HTR-8/SVneo (cell line): ENCODE measurements around the gene PITPNC1.
"Not testable (repeated sequence)": the region's sequence is repeated elsewhere in the genome, so short reads cannot be mapped to it uniquely, and the experiment has no call there.

Experiments used
- DNase-seq: peaks from one replicate; pipeline ENCODE4 v3.0.0; 2011; ENCODE audit warnings: low spot score, mixed read lengths; ENCODE audit not compliant: insufficient read length
- FAIRE-seq: peaks from 2 replicates; lab custom pipeline; 2011; peaks lifted over from hg19 to GRCh38; lab: Jason Lieb, UNC

PITPNC1 gene

GRCh38 chr17:67477687-67478086, 100.6 kb downstream of the PITPNC1 start:
- DNase-seq: no peak
- no peak for FAIRE-seq

GRCh38 chr17:67478401-67479041, 101.4 kb downstream of the PITPNC1 start:
- FAIRE-seq: no peak

DNA sequence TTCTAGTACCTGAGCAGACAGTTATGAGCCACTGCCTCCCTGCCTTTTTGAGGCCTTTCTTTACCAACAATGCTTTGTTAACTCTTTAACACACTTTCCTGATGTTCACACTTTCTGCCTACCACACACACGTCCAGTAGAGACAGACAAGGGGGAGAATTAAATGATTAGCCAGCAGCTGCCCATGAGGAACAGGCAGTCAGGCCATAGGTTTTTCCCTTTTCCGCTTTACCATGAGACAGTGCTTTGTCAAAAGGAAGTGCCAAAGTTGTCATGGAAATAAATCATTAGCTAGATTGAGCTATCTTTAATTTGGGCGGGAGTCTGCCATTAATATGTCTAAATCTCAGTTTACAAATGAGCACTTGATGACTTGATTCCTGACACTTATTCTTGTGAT, 102.1 kb downstream of the PITPNC1 start:
- FAIRE-seq (no peak), DNase-seq (no peak)

More at GRCh38 chr17:67478401-67479041, 101.4 kb downstream of the PITPNC1 start:
- no peak for DNase-seq

DNA sequence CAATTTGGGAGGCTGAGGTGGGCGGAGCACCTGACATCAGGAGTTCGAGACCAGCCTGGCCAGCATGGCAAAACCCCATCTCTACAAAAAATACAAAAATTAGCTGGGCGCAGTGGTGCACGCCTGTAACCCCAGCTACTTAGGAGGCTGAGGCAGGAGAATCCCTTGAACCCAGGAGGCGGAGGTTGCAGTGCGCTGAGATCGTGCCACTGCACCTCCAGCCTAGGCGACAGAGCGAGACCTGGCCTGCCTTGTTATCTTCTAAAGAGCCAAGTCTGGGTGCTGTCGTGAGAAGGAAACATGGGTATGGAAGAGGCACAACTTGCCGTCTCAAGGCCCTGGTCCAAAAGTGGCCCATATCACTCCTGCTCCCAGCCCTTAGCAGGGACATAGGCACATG, 103.9 kb downstream of the PITPNC1 start:
- not testable (repeated sequence) for DNase-seq, FAIRE-seq

DNA sequence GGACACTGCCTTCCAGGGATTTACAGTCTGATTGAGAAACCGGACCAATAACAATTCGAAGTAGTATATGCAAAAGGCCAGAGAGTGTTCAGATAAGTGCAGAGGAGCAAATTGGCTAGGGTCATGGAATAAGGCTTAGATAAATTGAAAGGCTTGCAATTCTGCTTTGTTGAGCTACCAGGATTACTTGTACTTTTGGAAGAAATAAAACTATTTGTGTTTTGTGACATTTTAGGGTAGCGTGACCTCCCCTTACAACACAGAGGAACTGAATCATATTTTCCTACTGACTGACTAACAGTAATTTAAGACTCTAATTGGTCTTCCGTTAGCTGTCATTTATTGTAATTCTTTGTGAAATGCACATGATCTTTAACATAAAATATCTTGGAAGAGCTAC, 104.7 kb downstream of the PITPNC1 start:
- DNase-seq: no peak
- no peak for FAIRE-seq

- DNase-seq: no peak
Observed at GRCh38 chr17:67482764-67483163, 105.7 kb downstream of the PITPNC1 start.

DNA sequence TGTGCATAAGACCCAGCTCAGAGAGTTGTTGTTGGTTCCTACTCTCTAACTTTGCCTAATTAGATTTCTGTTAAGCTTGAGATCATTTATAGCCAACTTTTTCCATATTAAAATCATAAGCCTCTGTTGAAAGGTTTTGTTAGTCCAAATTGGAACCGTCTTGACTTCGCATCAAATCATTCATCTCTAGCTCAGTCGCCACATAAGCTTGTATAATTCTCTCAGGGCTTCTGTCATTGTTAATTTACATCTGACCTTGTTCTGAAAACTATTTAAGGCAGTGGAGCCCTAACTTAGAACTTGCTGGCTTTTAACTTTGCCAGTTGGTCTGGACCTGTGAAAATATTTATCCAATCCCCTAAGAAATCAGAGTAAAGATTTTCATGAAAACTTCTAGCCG, 107.2 kb downstream of the PITPNC1 start:
- FAIRE-seq: no peak
- no peak for DNase-seq

More at GRCh38 chr17:67482764-67483163, 105.7 kb downstream of the PITPNC1 start:
- FAIRE-seq: no peak

DNA sequence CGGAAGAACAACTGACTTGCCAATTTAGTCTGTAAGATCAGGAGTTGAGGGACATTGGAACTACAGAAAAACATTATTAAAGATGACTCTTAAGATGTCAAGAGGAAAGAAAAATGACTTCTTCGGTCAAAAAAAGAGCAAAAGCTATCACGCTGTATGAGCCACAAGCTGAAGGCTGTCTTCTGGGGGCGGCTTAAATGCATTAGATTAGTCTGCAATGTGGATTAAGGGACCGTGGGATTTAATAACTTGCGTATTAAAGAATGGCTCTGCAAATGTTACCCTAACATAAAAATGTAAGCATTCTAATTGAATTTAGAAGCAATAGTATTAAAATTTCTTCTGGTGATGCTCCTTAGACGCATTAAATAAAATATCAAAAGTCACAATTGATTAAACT, 108.6 kb downstream of the PITPNC1 start:
- DNase-seq: no peak
- FAIRE-seq: no peak

DNA sequence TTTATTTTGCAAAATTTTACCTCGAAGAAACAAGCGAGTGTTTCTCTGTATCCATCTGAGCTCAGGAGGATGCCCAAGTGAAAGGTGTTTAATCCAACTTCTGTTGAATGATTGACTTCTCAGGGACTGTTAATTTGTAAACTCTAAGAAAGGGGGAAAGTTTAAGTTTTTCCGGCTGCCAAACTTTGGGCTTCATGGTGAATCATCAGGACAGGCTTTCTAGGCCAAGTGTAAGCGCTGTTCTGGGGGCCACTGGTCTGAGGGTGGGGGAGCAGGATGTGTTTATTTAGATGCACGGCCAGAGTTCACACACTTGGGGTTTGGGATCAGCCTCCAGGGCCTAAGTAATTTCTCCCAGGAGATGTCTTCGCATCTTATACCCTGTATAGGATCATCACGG, 110.4 kb downstream of the PITPNC1 start:
- FAIRE-seq (no peak), DNase-seq (no peak)

- DNase-seq (no peak), FAIRE-seq (no peak)
Observed at GRCh38 chr17:67488161-67488560, 111.1 kb downstream of the PITPNC1 start.

DNA sequence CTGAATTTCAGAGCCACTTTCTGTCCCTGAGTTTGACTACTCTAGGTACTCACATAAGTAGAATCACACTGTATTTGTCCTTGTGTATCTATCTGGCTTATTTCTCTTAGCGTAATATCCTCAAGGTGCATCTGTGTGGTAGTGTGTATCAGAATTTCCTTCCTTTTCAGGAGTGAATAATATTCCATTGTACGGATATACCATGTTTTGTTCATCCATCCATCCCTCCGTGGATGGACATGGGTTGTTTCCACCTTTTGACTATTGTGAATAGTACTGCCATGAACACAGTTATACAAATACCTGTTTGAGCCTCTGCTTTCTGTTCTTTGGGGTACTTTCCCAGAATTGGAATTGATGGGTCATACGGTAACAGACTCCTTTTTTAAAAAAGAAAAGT, 111.7 kb downstream of the PITPNC1 start:
- FAIRE-seq: no peak

DNA sequence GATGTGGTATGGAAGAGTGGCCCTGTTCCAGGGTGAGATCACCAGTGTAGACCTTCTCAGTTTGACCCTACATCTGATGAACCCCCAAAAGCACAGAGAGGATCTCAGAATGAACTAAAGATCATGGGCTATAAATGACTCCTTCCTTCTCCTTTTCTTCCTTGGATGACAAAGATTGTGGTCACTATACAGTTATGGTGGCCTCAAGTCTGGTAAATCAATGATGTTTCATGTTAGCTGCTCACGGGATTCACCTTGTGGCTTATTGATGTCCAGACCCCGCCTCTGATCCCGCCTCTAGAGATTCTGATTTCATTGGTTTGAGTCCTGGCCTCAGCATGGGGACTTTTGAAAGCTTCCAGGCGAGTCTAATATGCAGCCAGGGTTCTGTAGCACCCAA, 112.2 kb downstream of the PITPNC1 start:
- DNase-seq: no peak
- no peak for FAIRE-seq

More for the DNA sequence above, 111.7 kb downstream of the PITPNC1 start:
- no peak for DNase-seq

DNA sequence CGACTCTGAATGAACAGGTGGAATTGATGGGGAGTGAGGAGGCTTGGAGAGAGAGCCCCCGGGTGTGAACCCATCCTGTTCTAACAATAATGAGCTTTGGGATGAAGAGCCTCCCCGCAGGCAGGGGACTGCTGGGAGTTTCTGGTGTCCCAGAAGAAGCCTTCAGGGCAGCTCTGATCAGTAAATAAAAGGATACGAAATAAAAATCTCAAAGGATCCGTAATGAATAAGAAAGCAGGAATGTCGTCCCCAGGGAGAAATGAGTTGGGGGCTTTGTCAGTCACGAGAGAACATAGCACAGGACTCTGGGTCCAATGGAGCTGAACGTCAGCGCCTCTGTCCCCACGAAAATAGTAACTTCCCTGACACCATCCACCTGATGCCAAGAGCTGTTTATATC, 113.4 kb downstream of the PITPNC1 start:
- FAIRE-seq (no peak), DNase-seq (no peak)

DNA sequence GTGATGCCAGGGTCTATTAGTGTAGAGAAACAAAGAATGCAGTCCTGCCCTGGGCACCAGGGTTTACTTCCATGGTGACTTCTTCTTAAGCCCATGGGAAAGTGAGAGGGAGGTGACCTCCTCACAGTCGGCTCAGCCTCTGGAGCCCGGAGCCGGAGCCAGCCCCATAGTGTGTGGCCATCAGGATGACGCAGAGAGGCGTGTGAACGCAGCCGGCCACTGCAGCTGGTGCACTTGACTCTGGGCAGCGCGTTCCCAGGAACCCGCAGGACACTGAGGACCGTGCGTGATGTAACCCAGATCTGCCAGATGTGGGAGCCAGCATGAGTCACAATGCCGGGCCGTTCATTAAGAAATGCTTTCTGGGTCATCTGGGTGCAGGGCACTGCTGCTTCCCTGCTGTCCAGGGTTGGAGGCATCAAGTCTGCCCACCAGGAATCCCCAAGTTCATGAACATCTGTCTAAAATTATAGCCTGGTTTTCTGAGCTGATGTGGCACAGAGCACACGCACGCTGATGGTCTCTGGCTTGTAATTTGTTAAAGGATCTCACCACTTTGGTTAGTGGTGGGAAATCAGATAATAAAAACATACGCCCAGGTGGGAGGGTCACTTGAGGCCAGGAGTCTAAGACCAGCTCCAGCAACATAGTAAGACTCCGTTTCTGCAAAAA, 114.1 kb downstream of the PITPNC1 start:
- FAIRE-seq: no peak
- peak; percentile 45 for DNase-seq

DNA sequence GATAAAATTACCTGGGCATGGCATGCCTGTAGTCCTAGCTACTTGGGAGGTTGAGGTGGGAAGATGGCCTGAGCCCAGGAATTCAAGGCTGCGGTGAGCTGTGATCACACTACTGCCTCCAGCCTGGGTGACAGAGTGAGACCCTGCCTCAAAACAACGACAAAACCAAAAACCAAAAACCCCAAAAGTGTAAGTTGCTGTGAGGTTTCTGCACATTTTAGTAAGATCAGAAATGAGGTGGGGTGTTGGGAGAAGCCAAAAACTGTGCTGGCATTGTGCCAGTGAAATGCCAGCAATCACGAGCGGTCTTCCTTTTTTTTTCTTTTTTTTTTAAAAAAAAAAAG, 114.6 kb downstream of the PITPNC1 start:
- no peak for FAIRE-seq
- DNase-seq: no peak

GRCh38 chr17:67492251-67492740, 115.2 kb downstream of the PITPNC1 start:
- DNase-seq: no peak
- no peak for FAIRE-seq

- FAIRE-seq: no peak
- no peak for DNase-seq
Observed at GRCh38 chr17:67492824-67493517, 115.9 kb downstream of the PITPNC1 start.

DNA sequence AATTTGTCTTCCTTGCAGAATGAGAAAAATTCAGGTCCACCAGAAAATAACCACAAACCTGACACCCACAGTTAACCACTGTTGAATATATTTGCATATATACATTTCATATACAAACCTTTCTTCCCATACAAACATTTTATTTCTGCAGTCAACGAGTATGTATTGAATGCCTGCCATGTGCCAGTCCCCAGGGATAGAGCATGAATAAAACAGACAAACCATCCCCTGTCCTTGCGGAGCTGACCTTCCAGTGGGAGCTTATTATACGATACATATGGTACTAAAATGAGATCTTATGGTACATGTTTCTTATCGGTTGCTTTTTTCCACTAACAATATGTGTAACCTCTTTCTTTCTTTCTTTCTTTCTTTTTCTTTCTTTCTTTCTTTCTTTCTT, 116.7 kb downstream of the PITPNC1 start:
- DNase-seq: no peak
- FAIRE-seq: no peak

DNA sequence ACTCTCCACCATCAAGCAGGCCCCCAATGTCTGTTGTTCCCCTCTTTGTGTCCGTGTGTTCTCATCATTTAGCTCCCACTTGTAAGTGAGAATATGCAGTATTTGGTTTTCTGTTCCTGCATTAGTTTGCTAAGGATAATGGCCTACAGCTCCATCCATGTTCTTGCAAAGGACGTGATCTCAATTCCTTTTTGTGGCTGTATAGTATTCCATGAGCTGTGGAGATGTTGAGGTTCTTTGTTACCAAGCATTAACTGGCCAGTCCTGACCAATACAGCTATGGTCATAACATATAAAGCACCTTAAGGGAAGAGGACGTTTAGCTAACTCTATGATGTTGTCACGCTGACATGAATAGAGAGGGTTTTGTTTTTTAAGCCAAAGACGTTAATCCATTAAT, 118.5 kb downstream of the PITPNC1 start:
- not testable (repeated sequence) for FAIRE-seq, DNase-seq

- no peak for FAIRE-seq
Observed at GRCh38 chr17:67496286-67496685, 119.2 kb downstream of the PITPNC1 start.

GRCh38 chr17:67499685-67500084, 122.6 kb downstream of the PITPNC1 start:
- DNase-seq (no peak), FAIRE-seq (peak; percentile 36)

More at GRCh38 chr17:67496286-67496685, 119.2 kb downstream of the PITPNC1 start:
- DNase-seq: no peak
